ENCODE data around the gene PACSIN1. TPM values are rescaled to one million over a fixed set of nuclear protein-coding genes. Genes with fewer than 3 reads are reported as not detected.

Gene PACSIN1
- total RNA-seq, 1 donor = not detected

- no peak for DNase-seq (ENCODE audit: low read depth)
- no peak for TF ChIP-seq CTCF (IDR thresholded peaks at IDR 0.05; ENCODE audit: insufficient read depth, low read length)
Observed at GRCh38 chr6:34558172-34558714, 92.4 kb downstream of the PACSIN1 start.

GRCh38 chr6:34559651-34560365, 93.9 kb downstream of the PACSIN1 start:
- no peak overlapping the region for H3K4me3 ChIP-seq (ENCODE audit: low read depth, low read length)
- TF ChIP-seq CTCF (IDR thresholded peaks at IDR 0.05; ENCODE audit: insufficient read depth, low read length) = no peak
- DNase-seq (ENCODE audit: low read depth) = no peak

More at GRCh38 chr6:34558172-34558714, 92.4 kb downstream of the PACSIN1 start:
- no peak overlapping the region for H3K4me3 ChIP-seq (ENCODE audit: low read depth, low read length)

GRCh38 chr6:34560366-34561226, 94.7 kb downstream of the PACSIN1 start:
- H3K4me3 ChIP-seq (ENCODE audit: low read depth, low read length) = no peak overlapping the region
- TF ChIP-seq CTCF (IDR thresholded peaks at IDR 0.05; ENCODE audit: insufficient read depth, low read length) = no peak
- DNase-seq (ENCODE audit: low read depth) = peak; percentile 20

- TF ChIP-seq CTCF (IDR thresholded peaks at IDR 0.05; ENCODE audit: insufficient read depth, low read length) = no peak
Observed at GRCh38 chr6:34561227-34561530, 95.3 kb downstream of the PACSIN1 start.

GRCh38 chr6:34562350-34562749, 96.5 kb downstream of the PACSIN1 start:
- TF ChIP-seq CTCF (IDR thresholded peaks at IDR 0.05; ENCODE audit: insufficient read depth, low read length) = no peak
- no peak for DNase-seq (ENCODE audit: low read depth)

More at GRCh38 chr6:34561227-34561530, 95.3 kb downstream of the PACSIN1 start:
- H3K4me3 ChIP-seq (ENCODE audit: low read depth, low read length) = no peak overlapping the region
- no peak for DNase-seq (ENCODE audit: low read depth)

GRCh38 chr6:34562861-34563512, 97.1 kb downstream of the PACSIN1 start:
- H3K4me3 ChIP-seq (ENCODE audit: low read depth, low read length) = no peak overlapping the region
- DNase-seq (ENCODE audit: low read depth) = no peak
- TF ChIP-seq CTCF (IDR thresholded peaks at IDR 0.05; ENCODE audit: insufficient read depth, low read length) = no peak

More at GRCh38 chr6:34562350-34562749, 96.5 kb downstream of the PACSIN1 start:
- no peak overlapping the region for H3K4me3 ChIP-seq (ENCODE audit: low read depth, low read length)

Data from fibroblast of the aortic adventitia (primary cell).